OCI-LY1 (cell line): ENCODE results near the gene FLNC.

ENCODE experiments used
- H2AFZ ChIP-seq: fragments of 200-600 bp; sonication (generic), shearing (Covaris generic); 2 replicates; pipeline ENCODE4 v1.6.0; 2014; ENCODE audit warnings: antibody characterized with exemption, mild to moderate bottlenecking, low read length
- H3F3A ChIP-seq: fragments of 200-600 bp; sonication (generic), shearing (Covaris generic); 2 replicates; pipeline ENCODE4 v1.6.0; 2014; ENCODE audit warnings: mild to moderate bottlenecking, antibody characterized with exemption, low read length, moderate library complexity; ENCODE audit not compliant: insufficient read depth
- H3K27ac ChIP-seq: fragments of 200-600 bp; sonication (generic); 2 replicates; pipeline ENCODE4 v1.5.1; 2014; ENCODE audit warnings: low read length, mixed run types, mild to moderate bottlenecking, low read depth; ENCODE audit not compliant: poor library complexity, severe bottlenecking
- H3K27me3 ChIP-seq: fragments of 200-600 bp; sonication (generic); 2 replicates; pipeline ENCODE4 v1.6.0; 2014; ENCODE audit warnings: antibody characterized with exemption, mild to moderate bottlenecking, low read length, moderate library complexity; ENCODE audit not compliant: insufficient read depth
- H3K36me3 ChIP-seq: fragments of 200-600 bp; sonication (generic); 2 replicates; pipeline ENCODE4 v1.6.1; 2014; ENCODE audit warnings: mild to moderate bottlenecking, antibody characterized with exemption, low read length, moderate library complexity, mixed read lengths; ENCODE audit not compliant: insufficient read depth
- H3K4me1 ChIP-seq: fragments of 200-600 bp; sonication (generic); 2 replicates; pipeline ENCODE4 v1.5.1; 2014; ENCODE audit warnings: mild to moderate bottlenecking, low read length, moderate library complexity; ENCODE audit not compliant: insufficient read depth, severe bottlenecking
- H3K4me2 ChIP-seq: fragments of 200-600 bp; sonication (generic), shearing (Covaris generic); 2 replicates; pipeline ENCODE4 v1.6.1; 2014; ENCODE audit warnings: low read length
- H3K4me3 ChIP-seq: fragments of 200-600 bp; sonication (generic); 2 replicates; pipeline ENCODE4 v1.5.1; 2014; ENCODE audit warnings: low read length, low read depth, mild to moderate bottlenecking, mixed read lengths; ENCODE audit not compliant: poor library complexity, severe bottlenecking
- H3K79me2 ChIP-seq: fragments of 200-600 bp; shearing (Covaris generic); 2 replicates; pipeline ENCODE4 v1.6.1; 2016; ENCODE audit warnings: mixed run types, low read length, mixed read lengths; ENCODE audit not compliant: insufficient read depth
- H3K9ac ChIP-seq: fragments of 200-600 bp; sonication (generic), shearing (Covaris generic); 2 replicates; pipeline ENCODE4 v1.6.1; 2014; ENCODE audit warnings: mild to moderate bottlenecking, low read length, mixed read lengths
- H3K9me2 ChIP-seq: fragments of 200-600 bp; sonication (generic), shearing (Covaris generic); 2 replicates; pipeline ENCODE4 v1.6.1; 2014; ENCODE audit warnings: low read depth, mild to moderate bottlenecking, low read length, mixed read lengths
- H3K9me3 ChIP-seq: fragments of 200-600 bp; shearing (Covaris generic); 2 replicates; pipeline ENCODE4 v1.6.1; 2014; ENCODE audit warnings: low read length, mixed read lengths
- H4K20me1 ChIP-seq: fragments of 200-600 bp; sonication (generic), shearing (Covaris generic); 2 replicates; pipeline ENCODE4 v1.6.0; 2016; ENCODE audit warnings: mild to moderate bottlenecking, low read length; ENCODE audit not compliant: insufficient read depth
- CTCF ChIP-seq: fragments of 200-600 bp; sonication (generic), shearing (Covaris generic); IDR thresholded peaks from 2 replicates; pipeline ENCODE4 v1.5.1; 2017; ENCODE audit warnings: mild to moderate bottlenecking, antibody characterized with exemption, low read length, moderate library complexity, mixed read lengths
- EZH2 ChIP-seq: fragments of 200-600 bp; sonication (generic), shearing (Covaris generic); IDR thresholded peaks from 2 replicates; pipeline ENCODE4 v1.8.0; 2017; ENCODE audit warnings: borderline replicate concordance, mixed run types, mild to moderate bottlenecking, antibody characterized with exemption, low read length, moderate library complexity, mixed read lengths

The FLNC gene

GRCh38 chr7:128783143-128783861 lies 46.9 kb upstream of the FLNC start:
- Histone ChIP-seq H3K36me3 (no peaks in the 10 kb centered on the region), H3K4me1 (no peaks in the 10 kb centered on the region), H3K4me2 (peak overlapping the region; percentile 13; the same call in 1 of the 2 replicates), H3K9me3 (peaks cover 3% of the 10 kb centered on the region; the same call in 1 of the 2 replicates), H3K4me3 (peak overlapping the region; percentile 36), H4K20me1 (no peaks in the 10 kb centered on the region), H3F3A (no peaks in the 10 kb centered on the region), H3K9ac (no peak overlapping the region), H3K27ac (no peak overlapping the region), H2AFZ (no peak overlapping the region), H3K27me3 (peaks cover 12% of the 10 kb centered on the region; the same call in 1 of the 2 replicates), H3K9me2 (no peaks in the 10 kb centered on the region), H3K79me2 (no peaks in the 10 kb centered on the region)
- TF ChIP-seq CTCF (no peak), EZH2 (no peak)

- no peak for TF ChIP-seq CTCF
- no peak for TF ChIP-seq EZH2
- H3K27ac ChIP-seq = no peak overlapping the region
- H2AFZ ChIP-seq = no peak overlapping the region
- no peaks in the 10 kb centered on the region for H4K20me1 ChIP-seq
- H3K9me3 ChIP-seq = peaks cover 3% of the 10 kb centered on the region; the same call in 1 of the 2 replicates
- H3K79me2 ChIP-seq = no peaks in the 10 kb centered on the region
- no peaks in the 10 kb centered on the region for H3K9me2 ChIP-seq
- H3F3A ChIP-seq = no peaks in the 10 kb centered on the region
- no peak overlapping the region for H3K4me2 ChIP-seq
- H3K9ac ChIP-seq = no peak overlapping the region
- H3K36me3 ChIP-seq = no peaks in the 10 kb centered on the region
- H3K27me3 ChIP-seq = peaks cover 18% of the 10 kb centered on the region
- no peak overlapping the region for H3K4me3 ChIP-seq
- H3K4me1 ChIP-seq = peaks cover 7% of the 10 kb centered on the region
These were observed 44.5 kb upstream of the FLNC start for GRCh38 chr7:128785738-128786137.

GRCh38 chr7:128788446-128789412 lies 41.5 kb upstream of the FLNC start:
- peaks cover 24% of the 10 kb centered on the region for H3K4me1 ChIP-seq
- H2AFZ ChIP-seq = no peak overlapping the region
- H4K20me1 ChIP-seq = no peaks in the 10 kb centered on the region
- no peaks in the 10 kb centered on the region for H3F3A ChIP-seq
- H3K9ac ChIP-seq = no peak overlapping the region
- no peak overlapping the region for H3K4me3 ChIP-seq
- H3K36me3 ChIP-seq = no peaks in the 10 kb centered on the region
- H3K27ac ChIP-seq = no peak overlapping the region
- H3K9me2 ChIP-seq = no peaks in the 10 kb centered on the region
- peaks cover 3% of the 10 kb centered on the region; the same call in 1 of the 2 replicates for H3K9me3 ChIP-seq
- no peak overlapping the region for H3K4me2 ChIP-seq
- TF ChIP-seq EZH2 (no peak), CTCF (no peak)
- H3K79me2 ChIP-seq = no peaks in the 10 kb centered on the region
- peaks cover 12% of the 10 kb centered on the region for H3K27me3 ChIP-seq
